Measurements from ENCODE around the gene ROR2. TPM values are rescaled to one million over a fixed set of nuclear protein-coding genes. Genes with fewer than 3 reads are reported as not detected.

The ROR2 gene
- polyA plus RNA-seq, 3 donors, result not detected

DNA sequence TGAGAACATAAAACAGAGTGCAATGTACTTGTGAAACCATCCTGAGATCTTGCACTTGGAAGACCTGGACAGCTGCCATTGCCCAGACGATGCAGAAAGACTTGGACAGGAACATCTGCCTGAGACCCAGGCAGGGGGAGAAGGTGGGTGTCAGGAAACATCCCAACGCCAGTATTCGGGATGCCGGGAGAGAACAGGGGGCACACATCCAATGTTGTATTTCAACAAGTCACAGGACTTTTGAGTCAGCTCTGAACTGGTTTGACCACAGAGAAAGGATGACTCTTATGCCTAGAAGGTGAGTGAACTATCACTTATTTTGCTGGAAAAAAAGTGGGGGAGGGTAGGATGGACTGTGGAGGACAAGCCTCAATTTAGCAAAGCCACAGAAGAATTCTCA, 124.6 kb downstream of the ROR2 start:
- intact Hi-C loops (cut with micrococcal nuclease), result no loop called here
- Mint-ChIP-seq H3K36me3 (no peaks in the 10 kb centered on the region), H3K4me3 (no peak overlapping the region), H3K27me3 (ENCODE audit: low read depth in 3 of 3) (peaks cover 0 to 11% (median 6%) of the 10 kb centered on the region in 3 donors), H3K27ac (no peak overlapping the region), H3K9me3 (peaks cover 0 to 5% (median 0%) of the 10 kb centered on the region in 7 donors), H3K4me1 (no peaks in the 10 kb centered on the region)
- no peak overlapping the region for H3K4me3 ChIP-seq (replicated peaks in 1 of 3; ENCODE audit: low read depth in 2 of 3, low read length in 3 of 3)
- H3K27me3 ChIP-seq (ENCODE audit: control insufficient read depth in 2 of 2, insufficient read depth in 2 of 2, low read length in 2 of 2), result no peaks in the 10 kb centered on the region
- no peak overlapping the region for H2AFZ ChIP-seq (ENCODE audit: insufficient read depth, low read depth, low read length, poor library complexity, severe bottlenecking)
- H3K9me3 ChIP-seq (replicated peaks in 1 of 2; ENCODE audit: control insufficient read depth in 1 of 2, insufficient read depth in 1 of 2, low read length in 2 of 2), result no peaks in the 10 kb centered on the region
- TF ChIP-seq, protein P1, sequence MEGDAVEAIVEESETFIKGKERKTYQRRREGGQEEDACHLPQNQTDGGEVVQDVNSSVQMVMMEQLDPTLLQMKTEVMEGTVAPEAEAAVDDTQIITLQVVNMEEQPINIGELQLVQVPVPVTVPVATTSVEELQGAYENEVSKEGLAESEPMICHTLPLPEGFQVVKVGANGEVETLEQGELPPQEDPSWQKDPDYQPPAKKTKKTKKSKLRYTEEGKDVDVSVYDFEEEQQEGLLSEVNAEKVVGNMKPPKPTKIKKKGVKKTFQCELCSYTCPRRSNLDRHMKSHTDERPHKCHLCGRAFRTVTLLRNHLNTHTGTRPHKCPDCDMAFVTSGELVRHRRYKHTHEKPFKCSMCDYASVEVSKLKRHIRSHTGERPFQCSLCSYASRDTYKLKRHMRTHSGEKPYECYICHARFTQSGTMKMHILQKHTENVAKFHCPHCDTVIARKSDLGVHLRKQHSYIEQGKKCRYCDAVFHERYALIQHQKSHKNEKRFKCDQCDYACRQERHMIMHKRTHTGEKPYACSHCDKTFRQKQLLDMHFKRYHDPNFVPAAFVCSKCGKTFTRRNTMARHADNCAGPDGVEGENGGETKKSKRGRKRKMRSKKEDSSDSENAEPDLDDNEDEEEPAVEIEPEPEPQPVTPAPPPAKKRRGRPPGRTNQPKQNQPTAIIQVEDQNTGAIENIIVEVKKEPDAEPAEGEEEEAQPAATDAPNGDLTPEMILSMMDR (IDR thresholded peaks at IDR 0.05), result no peak
- no peak for DNase-seq
- H3K27ac ChIP-seq (ENCODE audit: low read depth in 1 of 2, low read length in 2 of 2), result no peak overlapping the region
- no peaks in the 10 kb centered on the region for H3K4me1 ChIP-seq (ENCODE audit: control insufficient read depth in 1 of 2, insufficient read depth in 2 of 2, low read length in 2 of 2)
- no peak overlapping the region for H3K4me2 ChIP-seq (replicated peaks; ENCODE audit: extremely low read depth, low read length, poor library complexity, severe bottlenecking)
- no peak overlapping the region for H3K9ac ChIP-seq (ENCODE audit: insufficient read depth, low read length, poor library complexity, severe bottlenecking)
- no peaks in the 10 kb centered on the region for H4K20me1 ChIP-seq (ENCODE audit: insufficient read depth, low read length)
- 87% methylated on average over 3 of the region's 4 CpGs for WGBS (ENCODE audit: insufficient coverage)
- no peaks in the 10 kb centered on the region for H3K79me2 ChIP-seq (ENCODE audit: insufficient read depth, low read length)
- no peaks in the 10 kb centered on the region for H3K36me3 ChIP-seq (replicated peaks in 1 of 2; ENCODE audit: control insufficient read depth in 1 of 2, insufficient read depth in 2 of 2, low read length in 2 of 2)

DNA sequence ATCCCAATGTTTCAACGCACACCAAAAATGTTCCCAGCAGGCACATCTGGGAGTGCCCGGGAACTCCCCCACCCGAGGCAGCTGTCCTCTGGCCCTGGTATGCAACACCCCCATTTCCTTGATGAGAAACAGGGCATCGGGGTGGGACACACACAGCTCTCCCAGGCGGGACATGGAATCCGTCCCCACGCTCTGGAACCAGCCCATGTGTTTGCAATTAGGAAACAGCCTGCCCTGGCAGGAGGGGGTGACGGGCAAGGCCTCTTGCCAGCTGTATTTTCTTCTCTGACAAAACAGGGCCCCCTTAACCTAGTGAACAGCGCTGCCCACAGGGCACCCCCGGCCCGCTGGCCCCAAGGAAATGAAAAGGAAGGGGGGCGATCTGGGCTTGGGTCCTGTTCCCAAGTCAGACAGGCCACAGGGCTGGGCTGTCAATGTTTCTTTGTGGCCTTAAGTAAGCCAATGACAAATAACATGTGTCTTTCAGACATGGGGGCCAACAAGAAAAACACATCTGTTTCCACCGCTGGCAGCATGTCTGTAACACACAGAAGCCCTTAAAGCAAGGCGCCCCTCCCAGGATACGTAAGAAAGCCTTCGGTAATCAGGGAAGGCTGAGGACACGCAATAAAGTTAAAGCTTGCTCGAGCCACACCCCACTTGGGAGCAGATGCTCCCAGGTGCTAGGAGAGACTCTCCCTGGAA, 125.3 kb downstream of the ROR2 start:
- no peak overlapping the region for H3K9ac ChIP-seq (ENCODE audit: insufficient read depth, low read length, poor library complexity, severe bottlenecking)
- no peaks in the 10 kb centered on the region for H3K36me3 Mint-ChIP-seq
- no peak for DNase-seq

More for the DNA sequence above, 125.3 kb downstream of the ROR2 start:
- Histone ChIP-seq H3K79me2 (ENCODE audit: insufficient read depth, low read length) (no peaks in the 10 kb centered on the region), H3K27me3 (ENCODE audit: control insufficient read depth in 2 of 2, insufficient read depth in 2 of 2, low read length in 2 of 2) (no peaks in the 10 kb centered on the region), H3K4me1 (ENCODE audit: control insufficient read depth in 1 of 2, insufficient read depth in 2 of 2, low read length in 2 of 2) (no peaks in the 10 kb centered on the region), H3K4me2 (replicated peaks; ENCODE audit: extremely low read depth, low read length, poor library complexity, severe bottlenecking) (no peak overlapping the region), H3K9me3 (replicated peaks in 1 of 2; ENCODE audit: control insufficient read depth in 1 of 2, insufficient read depth in 1 of 2, low read length in 2 of 2) (no peaks in the 10 kb centered on the region), H3K36me3 (replicated peaks in 1 of 2; ENCODE audit: control insufficient read depth in 1 of 2, insufficient read depth in 2 of 2, low read length in 2 of 2) (no peaks in the 10 kb centered on the region), H3K4me3 (replicated peaks in 1 of 3; ENCODE audit: low read depth in 2 of 3, low read length in 3 of 3) (no peak overlapping the region), H2AFZ (ENCODE audit: insufficient read depth, low read depth, low read length, poor library complexity, severe bottlenecking) (no peak overlapping the region), H4K20me1 (ENCODE audit: insufficient read depth, low read length) (no peaks in the 10 kb centered on the region), H3K27ac (ENCODE audit: low read depth in 1 of 2, low read length in 2 of 2) (no peak overlapping the region)
- intact Hi-C loops (cut with micrococcal nuclease), result no loop called here
- H3K4me1 Mint-ChIP-seq, result no peaks in the 10 kb centered on the region
- H3K27ac Mint-ChIP-seq, result no peak overlapping the region
- H3K9me3 Mint-ChIP-seq, result peaks cover 0 to 5% (median 0%) of the 10 kb centered on the region in 7 donors
- TF ChIP-seq, protein P1 (IDR thresholded peaks at IDR 0.05), result no peak
- no peak overlapping the region for H3K4me3 Mint-ChIP-seq
- WGBS (ENCODE audit: insufficient coverage), result 95% methylated on average over 13 of the region's 18 CpGs
- H3K27me3 Mint-ChIP-seq (ENCODE audit: low read depth in 3 of 3), result peaks cover 0 to 11% (median 6%) of the 10 kb centered on the region in 3 donors
